ENCODE measurements around the gene ZNF350.
"Not testable (repeated sequence)": the region's sequence is repeated elsewhere in the genome, so short reads cannot be mapped to it uniquely, and the experiment has no call there.

Gene ZNF350

DNA sequence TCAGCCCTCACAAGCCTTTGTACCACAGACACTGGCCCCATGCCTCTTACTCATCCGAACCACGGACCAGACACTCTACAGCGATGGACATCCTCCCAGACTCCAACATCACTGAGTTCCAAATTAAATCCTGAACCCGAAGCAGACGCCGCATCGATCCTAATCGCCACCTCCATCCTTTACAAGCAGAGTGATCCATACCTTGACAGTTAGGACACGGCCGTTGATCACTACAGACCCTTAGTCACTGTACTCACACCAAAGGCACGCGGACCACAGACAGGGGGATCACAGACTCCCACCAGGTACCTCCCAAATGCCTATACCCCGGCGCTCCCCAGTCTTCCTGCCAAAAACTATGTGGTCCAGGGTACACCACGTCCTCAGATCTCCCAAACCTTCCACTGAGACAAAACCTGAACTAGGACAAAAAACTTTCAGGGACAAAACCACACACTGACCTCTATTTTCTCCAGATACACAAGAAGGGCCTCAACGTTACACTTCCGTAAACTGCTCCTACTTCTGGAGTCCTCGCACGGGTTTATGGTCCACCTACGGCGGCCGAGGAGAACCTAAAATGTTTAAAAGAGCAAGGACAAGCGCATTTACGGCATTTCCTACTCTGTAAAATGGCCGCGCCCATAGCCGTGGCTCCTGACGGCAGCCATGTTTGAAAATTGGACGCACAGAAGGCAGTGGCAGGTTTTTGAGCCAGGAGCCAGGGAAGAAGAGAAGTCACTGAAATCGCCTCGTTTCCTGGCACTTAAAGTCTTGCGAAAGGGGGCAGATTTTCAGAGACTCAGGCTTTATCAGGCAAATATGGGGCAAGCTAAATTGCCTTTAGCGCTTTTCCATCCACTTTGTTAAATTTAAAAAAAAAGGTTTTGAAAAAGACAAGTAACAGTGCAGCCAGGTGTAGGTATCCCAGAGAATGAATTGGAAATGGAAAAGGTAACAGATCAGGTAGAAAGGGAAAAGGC lies at the start of gene ZNF350:
TSS of gene ZNF350 (minus strand) at position 532 of the 983 bp plus-strand sequence. CDS start 12,480 bp downstream, outside the sequence.
- peak; percentile 74 to 81 for DNase-seq (ENCODE audit: low read depth in 2 of 2)

DNA sequence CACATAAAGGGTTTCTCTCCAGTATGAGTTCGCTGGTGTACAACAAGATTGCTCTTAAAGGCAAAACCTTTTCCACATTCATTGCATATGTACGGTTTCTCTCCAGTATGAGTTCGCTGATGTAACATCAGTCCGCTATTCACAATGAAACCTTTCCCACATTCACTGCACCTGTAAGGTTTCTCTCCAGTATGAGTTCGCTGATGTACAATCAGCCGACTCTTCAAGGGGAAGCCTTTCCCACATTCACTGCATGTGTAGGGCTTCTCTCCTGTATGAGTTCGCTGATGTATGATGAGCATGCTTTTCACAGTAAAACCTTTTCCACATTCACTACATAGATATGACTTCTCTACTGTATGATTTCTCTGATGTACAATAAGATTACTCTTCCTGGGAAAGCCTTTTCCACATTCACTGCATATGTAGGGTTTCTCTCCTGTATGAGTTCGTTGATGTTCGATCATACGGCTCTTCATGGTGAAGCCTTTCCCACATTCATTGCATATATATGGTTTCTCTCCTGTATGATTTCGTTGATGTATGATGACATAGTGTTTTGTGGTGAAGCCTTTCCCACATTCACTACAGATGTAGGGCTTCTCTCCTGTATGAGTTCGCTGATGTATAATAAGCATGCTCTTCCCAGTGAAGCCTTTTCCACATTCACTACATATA lies 47.5 kb upstream of the ZNF350 start:
- DNase-seq (ENCODE audit: low read depth in 2 of 2), result no peak

DNA sequence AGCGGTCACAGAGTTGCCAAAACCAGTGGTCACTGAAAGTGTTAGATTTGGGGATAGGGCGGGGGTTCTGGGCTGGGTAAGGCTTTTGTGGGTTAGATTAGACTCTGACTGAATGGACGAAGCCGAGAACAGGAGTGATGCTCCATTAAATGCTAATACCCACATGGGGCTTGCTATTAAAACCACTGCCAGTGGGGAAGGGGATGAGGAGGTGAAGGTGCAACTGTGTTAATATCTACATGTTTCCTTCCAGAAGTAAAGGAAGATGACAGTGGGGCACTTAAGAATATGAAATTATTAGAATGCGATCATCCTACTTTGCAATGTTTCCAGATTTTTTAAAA lies 42.1 kb upstream of the ZNF350 start:
- DNase-seq (ENCODE audit: low read depth in 2 of 2), result no peak

DNA sequence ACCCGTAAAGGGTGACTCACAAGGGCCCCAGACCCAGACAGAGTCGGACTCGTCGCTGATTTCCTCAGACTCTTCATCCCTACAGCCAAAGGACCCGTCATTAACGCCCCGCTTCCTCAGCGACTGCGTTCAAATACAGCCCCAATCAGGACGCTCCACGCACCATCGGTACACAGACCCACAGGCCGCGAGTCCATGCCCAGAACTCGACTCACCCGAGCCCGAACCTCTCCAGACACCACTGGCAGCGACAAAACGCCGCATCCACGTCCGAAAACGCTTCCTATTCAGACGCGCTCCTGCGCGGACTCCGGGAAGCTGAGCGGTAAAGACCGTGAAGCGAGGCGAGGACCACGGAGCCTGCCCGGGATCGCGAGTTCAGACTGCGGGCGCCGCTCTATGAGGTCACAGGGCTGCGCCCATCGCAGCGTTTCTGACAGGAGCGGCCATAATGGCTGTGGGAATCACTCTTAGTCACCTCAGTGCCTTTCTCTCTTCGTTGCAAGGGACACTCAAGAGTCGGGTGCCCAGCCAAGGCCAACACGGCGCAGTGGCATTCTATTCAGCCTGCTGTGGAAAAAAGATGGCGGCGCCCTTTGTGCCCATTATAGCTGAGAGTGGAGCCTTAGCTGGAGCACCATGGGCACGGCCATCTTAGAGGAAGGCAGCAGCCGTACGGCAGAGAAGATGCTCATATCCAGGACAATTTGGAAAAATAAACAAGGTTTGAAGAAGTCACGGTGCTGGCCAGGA lies 41.6 kb upstream of the ZNF350 start, which contains the start of gene ZNF614:
TSS of gene ZNF614 (minus strand) at position 353 of the 753 bp plus-strand sequence. CDS start 2,634 bp downstream, outside the sequence.
- peak; percentile 72 to 74 for DNase-seq (ENCODE audit: low read depth in 2 of 2)

DNA sequence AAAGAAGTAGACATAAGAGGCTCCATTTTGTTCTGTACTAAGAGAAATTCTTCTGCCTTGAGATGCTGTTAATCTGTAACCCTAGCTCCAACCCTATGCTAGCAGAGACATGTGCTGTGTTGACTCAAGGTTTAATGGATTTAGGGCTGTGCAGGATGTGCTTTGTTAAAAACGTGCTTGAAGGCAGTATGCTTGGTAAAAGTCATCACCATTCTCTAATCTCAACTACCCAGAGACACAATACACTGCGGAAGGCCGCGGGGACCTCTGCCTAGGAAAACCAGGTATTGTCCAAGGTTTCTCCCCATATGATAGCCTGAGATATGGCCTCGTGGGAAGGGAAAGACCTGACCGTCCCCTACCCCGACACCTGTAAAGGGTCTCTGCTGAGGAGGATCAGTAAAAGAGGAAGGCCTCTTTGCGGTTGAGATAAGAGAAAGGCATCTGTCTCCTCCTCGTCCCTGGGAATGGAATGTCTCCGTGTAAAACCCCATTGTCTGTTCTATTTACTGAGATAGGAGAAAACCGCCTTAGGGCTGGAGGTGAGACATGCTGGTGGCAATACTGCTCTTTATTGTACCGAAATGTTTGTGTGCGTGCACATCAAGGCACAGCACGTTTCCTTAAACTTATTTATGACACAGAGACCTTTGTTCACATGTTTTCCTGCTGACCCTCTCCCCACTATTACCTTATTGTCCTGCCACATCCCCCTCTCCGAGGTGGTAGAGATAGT lies 39.8 kb upstream of the ZNF350 start:
- DNase-seq (ENCODE audit: low read depth in 2 of 2), result not testable (repeated sequence)

DNA sequence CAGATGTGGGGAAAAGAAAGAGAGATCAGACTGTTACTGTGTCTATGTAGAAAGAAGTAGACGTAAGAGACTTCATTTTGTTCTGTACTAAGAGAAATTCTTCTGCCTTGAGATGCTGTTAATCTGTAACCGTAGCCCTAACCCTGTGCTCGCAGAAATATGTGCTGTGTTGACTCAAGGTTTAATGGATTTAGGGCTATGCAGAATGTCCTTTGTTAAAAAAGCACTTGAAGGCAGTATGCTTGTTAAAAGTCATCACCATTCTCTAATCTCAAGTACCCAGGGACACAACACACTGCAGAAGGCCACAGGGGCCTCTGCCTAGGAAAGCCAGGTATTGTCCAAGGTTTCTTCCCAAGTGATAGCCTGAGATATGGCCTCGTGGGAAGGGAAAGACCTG lies 37.8 kb upstream of the ZNF350 start:
- DNase-seq (ENCODE audit: low read depth in 2 of 2), result not testable (repeated sequence)

DNA sequence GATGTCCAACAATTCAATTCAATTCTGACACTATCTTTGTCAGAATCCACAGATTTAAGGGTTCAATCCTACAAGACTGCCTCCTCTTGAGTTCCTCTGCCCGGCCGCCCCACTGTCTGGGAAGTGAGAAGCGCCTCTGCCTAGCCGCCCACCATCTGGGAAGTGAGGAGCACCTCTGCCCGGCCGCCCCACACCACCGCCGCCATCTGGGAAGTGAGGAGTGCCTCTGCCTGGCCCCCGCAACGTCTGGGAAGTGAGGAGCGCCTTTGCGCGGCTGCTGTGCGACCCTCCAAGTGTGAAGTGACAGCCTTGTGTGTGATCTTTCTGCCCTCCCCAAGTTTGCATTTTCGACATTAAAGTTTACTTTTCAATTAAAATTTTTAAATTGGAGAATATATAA lies 35.6 kb upstream of the ZNF350 start:
- DNase-seq (ENCODE audit: low read depth in 2 of 2), result no peak

DNA sequence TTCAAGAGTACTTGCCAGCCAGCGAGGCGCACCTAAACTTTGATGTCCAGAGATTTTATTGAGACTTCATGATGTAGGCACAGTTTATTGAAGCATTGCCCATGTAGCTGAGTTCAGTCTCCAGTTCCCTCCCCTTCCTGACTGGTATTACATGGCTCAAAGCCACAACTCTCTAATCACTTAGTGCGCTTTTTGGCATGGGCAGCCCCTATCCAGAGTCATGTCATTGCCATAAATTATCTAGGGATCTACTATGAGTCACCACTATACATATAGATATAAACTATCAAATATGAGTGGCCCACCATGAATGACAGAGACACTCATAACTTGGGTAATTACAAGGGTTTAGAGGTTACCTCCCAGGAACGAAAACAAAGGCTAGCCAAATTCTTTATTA lies 33.9 kb upstream of the ZNF350 start:
- DNase-seq (ENCODE audit: low read depth in 2 of 2), result no peak

DNA sequence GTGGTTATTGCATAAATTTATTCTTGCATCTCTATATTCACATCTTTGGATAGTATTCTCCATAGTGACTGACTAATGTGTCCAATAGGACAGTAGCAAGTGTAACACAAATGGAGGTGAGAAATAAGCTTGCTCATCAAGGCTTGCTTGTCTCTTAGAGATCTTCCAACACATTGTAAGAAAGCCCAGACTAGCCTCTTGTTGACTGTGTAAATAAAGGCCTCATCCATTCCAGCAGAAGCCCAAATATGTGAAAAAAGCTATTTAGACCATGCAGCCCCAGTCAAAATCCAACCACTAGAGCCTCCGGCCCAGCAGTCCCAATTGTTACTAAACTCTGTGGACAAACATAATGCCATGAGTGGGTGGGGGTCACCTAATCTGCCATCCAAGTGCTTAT lies 24.0 kb upstream of the ZNF350 start:
- DNase-seq (ENCODE audit: low read depth in 2 of 2), result no peak

DNA sequence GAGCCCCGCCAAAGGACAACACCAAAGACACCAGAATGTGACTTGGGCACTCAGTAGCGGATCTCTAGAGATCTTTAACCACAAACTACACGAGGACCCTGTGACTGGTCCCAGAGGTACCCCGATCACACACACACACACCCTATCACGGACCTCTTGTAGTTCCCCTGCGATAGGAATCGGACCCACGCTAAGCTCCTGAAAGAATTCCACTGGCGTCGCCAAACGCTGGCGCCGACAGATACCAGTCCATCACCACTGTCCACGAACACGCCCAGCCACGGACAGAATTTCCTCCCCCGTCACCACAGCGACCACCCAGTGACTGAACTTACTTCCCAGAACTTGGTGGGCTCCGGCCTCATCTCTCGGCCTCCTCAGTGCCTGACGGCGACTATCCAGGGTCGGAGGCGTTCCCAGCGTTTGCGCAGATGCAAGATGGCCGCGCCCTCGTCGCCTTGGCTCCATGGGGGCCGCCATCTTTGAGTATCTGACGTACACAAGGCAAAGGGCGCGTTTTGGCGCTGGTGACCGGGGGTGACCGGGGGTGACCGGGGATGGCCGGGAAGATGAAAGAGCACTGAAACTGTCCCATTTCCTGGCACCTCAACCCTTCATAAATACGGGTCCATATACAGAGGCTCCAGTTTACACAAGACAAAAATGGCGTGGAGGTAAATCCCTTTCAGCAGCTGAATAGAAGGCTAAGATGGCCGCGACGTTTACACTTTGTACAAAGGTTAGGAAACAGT lies 21.3 kb upstream of the ZNF350 start, which contains the start of gene ZNF615:
TSS of gene ZNF615 (minus strand) at position 406 of the 752 bp plus-strand sequence. CDS start 4,500 bp downstream, outside the sequence.
- peak; percentile 78 to 81 for DNase-seq (ENCODE audit: low read depth in 2 of 2)

DNA sequence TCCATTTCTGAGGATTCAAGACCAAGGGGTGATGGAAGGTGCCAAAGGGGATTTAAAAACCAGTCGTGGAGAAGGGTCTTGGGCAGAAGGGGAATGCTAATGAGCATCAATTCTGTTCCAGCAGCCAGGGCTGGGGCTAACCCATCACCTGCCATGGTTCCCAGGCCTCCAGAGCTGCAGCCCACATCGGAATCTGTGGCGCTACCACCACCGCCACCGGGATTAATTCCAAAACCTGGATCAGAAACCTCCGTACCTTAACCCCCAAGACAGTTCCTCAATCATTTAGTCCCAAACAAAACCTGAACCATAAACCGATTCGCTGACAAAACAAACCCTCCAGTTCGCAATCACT lies 20.8 kb upstream of the ZNF350 start:
- no peak for DNase-seq (ENCODE audit: low read depth in 2 of 2)

DNA sequence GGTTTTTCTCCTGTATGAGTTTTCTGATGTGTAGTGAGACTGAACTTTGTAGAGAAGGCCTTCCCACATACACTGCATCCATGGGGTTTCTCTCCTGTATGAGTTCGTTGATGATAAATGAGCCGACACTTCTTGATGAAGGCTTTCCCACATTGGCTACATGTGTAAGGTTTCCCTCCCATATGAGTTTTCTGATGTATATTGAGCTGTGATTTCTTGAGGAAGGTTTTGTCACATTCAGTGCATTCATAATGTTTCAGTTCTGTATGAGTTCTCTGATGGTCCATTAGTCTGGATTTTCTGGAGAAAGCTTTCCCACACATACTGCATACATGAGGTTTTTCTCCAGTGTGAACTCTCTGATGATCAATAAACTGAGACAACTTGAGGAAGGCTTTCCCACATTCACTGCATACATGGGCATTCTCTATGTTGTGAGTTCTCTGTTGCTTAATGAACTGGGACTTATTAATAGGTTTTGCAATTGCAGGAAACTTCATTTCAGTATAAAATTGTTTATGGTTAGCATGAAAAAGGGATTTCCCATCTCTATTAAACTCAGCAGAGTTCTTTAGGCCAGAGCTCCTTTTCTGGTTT lies 7.5 kb upstream of the ZNF350 start:
- DNase-seq (ENCODE audit: low read depth in 2 of 2), result no peak

DNA sequence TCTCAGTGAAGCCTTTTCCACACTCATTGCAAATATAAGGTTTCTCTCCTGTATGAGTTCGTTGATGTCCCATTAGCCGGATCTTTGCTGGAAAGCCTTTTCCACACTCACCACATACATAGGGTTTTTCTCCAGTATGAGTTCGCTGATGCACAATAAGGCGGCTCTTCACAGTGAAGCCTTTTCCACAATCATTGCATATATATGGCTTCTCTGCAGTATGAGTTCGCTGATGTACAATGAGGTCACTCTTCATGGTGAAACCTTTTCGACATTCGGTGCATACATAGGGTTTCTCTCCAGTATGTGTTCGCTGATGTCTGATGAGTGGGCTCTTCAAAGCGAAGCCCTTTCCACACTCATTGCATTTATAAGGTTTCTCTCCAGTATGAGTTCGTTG lies 6.8 kb upstream of the ZNF350 start:
- DNase-seq (ENCODE audit: low read depth in 2 of 2), result no peak

DNA sequence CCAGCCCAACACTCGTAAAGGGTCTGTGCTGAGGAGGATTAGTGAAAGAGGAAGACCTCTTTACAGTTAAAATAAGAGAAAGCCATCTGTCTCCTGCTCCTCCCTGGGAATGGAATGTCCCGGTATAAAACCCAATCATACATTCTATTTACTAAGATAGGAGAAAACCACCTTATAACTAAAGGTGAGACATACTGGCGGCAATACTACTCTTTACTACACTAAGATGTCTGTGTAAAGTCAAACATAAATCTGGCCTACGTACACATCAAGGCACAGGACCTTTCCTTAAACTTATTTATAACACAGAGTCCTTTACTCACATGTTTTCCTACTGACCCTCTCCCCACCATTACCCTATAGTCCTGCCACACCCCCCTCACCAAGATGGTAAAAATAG lies 3.3 kb downstream of the ZNF350 start:
- no peak for DNase-seq (ENCODE audit: low read depth in 2 of 2)

DNA sequence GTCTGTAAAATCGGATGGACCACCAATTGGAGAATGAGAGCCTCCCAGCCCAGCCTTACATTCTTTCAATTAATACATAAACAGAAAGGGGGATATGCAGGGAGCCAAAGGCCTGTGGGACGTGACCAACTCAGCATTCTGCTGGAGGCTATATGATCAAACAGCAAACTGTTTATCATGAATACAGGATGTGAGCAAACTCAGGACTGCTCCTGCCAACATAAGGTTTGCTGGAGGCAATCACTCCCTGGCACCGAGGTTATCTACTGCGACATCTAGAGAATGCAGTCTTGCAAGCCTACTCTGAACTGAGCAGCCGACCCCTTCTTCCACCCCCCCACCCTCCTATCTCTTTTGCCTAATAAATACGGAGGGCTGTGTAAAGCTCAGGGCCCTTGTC lies 5.7 kb downstream of the ZNF350 start:
- DNase-seq (ENCODE audit: low read depth in 2 of 2), result not testable (repeated sequence)

DNA sequence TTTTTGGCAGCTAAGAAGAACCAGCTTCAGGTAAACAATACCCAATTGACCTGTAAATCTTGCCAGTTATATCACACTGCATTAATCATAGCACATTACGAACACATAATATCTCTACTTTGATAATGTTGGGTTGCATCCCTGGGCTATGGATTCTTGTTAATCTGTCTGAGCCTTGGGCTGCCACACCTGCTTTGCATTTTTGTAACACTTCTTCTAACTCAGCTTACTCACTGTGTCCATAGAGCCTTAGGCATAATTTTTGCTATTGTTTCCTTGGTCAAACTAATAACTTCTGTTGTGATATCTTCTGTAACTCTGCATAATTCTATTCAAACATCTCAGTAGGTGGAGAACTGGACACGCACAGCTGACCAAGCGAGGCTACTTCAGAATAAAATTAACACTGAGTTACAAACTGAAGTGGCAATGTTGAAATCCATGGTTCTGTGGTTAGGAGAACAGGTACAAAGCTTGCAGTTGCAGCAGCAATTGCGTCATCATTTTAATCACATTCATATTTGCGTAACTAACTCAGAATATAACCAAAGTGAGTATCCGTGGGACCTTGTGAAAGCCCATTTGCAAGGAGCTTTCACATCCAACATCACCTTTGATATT lies 6.4 kb downstream of the ZNF350 start:
- DNase-seq (ENCODE audit: low read depth in 2 of 2), result no peak

DNA sequence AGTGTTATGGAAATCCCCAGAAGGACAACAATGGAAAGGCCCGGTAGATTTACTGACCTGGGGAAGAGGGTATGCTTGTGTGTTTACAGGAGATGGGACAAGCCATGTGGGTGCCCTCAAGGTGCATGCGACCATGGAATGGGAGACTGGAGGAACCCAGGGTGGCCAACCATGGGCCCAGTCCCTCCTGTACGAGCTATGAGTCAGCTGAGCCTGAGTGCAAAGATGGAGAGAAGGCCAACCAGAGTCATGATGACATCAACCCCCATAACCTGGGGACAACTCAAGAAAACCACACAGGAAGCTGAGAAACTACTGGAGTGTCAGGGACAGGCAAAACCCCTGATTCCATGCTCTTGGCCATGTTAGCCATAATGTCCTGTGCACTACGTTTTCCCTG lies 7.8 kb downstream of the ZNF350 start:
- no peak for DNase-seq (ENCODE audit: low read depth in 2 of 2)

DNA sequence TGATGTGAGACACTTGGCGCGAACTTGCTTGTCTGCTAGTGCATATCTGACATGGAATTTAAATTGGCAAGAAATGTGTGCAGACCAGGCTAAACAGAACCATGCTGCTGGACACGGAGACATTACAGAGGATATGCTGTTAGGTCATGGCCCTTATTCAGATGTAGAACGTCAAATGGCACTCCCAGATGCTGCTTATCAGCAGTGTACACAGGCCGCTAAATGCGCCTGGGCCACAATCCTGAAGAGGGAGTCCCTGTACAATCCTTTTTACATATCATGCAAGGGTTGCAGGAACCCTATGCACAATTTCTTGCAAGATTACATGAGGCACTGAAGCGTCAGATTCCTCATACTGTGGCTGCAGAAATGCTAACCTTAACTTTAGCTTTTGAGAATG lies 9.3 kb downstream of the ZNF350 start:
- DNase-seq (ENCODE audit: low read depth in 2 of 2), result no peak

DNA sequence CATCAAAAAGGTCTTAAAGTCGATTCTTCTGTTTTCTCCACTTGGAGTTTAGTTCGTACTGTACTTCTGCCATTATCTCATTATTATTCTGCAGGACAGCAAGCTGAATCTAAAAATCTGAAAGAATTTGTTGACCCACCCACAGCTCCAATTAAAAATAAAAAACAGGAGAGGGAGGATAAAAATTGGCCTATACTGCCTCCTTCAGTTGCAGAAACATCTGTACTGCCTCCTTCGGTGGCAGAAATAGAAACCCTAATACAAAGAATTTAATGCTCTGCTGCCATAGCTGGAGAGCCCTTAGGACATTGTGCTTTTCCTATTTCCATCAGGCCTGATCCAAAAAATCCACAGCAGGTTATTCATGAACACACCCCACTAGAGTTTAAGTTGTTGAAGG lies 9.8 kb downstream of the ZNF350 start:
- no peak for DNase-seq (ENCODE audit: low read depth in 2 of 2)

DNA sequence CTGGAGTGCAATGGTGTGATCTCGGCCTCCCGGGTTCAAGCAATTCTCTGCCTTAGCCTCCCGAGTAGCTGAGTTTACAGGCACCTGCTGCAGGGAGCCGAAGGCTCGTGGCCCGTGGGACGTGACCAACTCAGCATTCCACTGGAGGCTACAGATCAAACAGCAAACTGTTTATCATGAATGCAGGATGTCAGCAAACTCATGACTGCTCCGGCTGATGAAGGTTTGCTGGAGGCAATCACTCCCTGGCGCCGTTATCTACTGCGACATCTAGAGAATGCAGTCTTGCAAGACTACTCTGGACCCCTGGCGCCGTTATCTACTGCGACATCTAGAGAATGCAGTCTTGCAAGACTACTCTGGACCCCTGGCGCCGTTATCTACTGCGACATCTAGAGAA lies 10.9 kb downstream of the ZNF350 start:
- DNase-seq (ENCODE audit: low read depth in 2 of 2), result not testable (repeated sequence)
